ENCODE results near the gene ANKK1.

The ANKK1 gene

DNA sequence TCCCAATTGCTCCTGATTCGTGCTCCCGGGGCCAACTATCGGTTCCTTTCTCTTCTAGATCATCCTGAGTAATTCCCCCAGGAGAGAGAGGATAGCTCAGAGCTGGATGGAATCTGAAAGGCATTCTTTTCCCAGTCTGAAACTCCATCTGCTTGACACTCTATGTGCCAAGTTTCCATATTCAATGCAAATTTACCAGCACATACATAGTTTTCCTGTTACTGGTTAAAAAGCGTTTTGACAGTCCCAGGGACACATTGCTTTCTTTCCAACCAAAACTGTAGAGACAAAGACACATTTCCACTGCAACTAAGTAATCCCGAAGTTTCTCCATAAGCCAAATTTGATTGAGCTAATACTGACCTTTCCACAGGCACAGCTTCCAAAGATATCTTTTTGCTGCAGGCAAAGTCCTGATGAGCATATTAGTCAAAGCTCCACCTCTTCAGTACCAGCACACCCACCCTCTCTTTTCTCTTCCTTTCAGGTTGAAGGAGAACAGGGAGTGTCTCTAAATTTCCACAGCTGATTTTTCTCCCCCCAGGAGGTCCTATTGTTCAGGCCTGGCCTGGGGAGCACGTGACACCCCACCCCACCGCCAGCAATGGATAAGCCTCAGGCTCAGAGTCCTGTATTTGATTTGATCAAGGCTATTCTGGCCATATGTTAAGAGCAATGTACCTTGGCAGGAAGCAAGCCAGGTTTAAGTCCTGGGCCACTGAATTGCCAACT is 9.7 kb upstream of the ANKK1 start:
- DNase-seq = peak; percentile 24

GRCh38 chr11:113378692-113379091 is 8.9 kb upstream of the ANKK1 start:
- no peak for DNase-seq

DNA sequence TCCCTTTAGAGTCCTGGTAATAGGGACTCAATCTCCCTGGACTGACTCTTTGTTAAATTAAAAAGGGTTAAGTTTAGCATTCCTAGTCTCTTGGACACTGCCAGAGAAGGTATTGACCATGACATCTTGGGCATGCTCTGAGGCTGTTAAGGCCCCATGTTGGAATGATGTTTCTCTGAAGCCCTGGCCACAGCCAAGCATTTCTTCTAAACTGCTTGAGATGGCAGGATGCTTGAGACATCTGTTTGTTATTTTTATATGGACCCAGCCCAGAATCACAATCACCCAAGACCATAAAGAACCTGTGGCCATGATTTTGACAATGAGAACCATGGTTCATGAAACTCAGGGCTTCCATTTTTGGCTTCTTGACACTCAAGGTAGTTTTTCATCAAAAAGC is 5.5 kb upstream of the ANKK1 start:
- DNase-seq = no peak

- no peak for DNase-seq
Measured at GRCh38 chr11:113384551-113384950, 3.0 kb upstream of the ANKK1 start.

GRCh38 chr11:113385749-113386148 is 1.8 kb upstream of the ANKK1 start:
- no peak for DNase-seq

DNA sequence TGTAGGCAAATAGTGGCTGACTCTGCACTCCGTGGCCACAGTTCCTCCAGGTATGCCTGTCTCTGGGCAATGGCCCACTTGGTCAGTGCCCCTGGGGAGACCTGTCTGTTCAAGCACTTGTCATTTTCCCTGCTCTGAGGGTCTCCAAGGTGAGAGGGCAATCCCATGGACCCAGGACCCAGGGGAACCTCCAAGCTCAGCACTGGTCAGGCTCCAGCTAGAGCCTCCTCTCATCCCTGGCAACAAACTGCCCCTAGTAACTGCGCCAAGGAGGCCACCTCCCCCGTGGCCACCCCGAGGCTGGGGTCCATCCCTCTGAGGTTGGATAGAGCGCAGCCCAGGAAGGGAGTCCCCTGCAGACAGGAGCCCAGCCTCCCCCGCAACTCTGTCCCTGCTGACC is 713 bp upstream of the ANKK1 start:
- no peak for DNase-seq

GRCh38 chr11:113389272-113389671 is 1.7 kb downstream of the ANKK1 start:
- DNase-seq = no peak

DNA sequence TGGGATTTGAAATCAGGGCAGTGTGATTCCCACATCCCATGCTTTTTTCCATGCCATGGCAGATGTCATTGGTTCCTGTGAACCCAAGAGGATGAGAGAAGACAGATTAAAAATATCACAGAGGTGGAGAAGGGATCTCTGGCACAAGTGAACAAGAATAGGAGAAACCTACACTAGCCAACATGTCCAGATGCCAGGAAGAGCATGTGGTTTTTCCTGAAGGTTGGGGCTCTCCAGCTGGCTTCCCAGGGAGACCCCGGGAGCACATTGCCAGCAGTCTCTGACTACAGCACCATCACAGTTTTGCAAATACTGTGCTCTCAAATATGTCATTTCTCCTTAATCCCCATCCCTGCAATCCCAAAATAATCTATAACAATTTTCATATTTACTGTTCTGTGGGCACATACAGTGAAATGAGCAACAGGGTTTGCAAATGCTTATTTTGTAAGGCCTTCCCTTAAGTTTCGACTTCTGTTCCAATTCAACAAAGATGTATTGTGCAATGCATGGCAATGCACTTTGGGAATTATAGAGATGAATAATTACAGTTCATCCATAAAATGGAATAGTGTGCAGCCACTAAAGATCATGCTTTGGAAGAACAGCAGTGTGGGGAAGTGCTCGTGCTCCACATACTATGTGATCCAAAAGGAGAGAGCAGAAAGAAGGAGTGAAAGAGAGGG is 4.8 kb downstream of the ANKK1 start:
- DNase-seq = no peak

GRCh38 chr11:113393501-113393985 is 6.0 kb downstream of the ANKK1 start:
- no peak for DNase-seq

DNA sequence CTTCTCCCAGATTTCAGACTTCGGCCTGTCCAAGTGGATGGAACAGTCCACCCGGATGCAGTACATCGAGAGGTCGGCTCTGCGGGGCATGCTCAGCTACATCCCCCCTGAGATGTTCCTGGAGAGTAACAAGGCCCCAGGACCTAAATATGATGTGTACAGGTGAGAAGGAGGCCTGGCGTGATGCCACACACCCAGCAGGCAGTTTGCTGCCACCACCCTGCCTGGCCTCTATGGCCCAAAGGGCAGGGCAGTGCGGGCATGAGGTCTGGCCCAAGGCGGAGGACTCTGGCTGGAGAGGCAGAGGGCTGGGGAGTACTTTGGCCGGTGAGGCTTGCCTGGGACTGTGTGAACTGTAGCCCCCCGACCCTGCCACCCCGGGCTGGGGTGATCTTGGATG is 7.3 kb downstream of the ANKK1 start:
- no peak for DNase-seq

- DNase-seq = no peak
Measured at GRCh38 chr11:113395782-113396336, 8.3 kb downstream of the ANKK1 start.

DNA sequence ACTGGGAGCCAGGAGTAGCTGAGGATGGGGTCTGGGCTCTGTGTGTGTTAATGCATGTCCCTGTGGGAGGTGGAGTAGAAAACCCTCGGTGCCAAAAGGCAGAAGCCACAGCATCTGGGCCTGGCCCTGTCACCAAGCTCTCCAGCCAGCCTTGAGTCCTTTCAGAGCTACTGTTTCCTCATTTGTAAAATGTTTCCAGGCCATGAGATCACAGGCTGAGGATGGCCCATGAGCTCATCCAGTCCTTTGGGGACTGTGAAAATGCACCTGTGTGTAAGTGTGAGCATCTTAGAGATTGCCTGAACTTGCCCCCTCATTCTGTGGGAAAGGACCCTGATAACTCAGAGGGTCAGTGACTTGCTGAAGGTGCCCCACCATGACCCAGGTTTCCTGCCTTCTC is 9.1 kb downstream of the ANKK1 start:
- DNase-seq = no peak

DNA sequence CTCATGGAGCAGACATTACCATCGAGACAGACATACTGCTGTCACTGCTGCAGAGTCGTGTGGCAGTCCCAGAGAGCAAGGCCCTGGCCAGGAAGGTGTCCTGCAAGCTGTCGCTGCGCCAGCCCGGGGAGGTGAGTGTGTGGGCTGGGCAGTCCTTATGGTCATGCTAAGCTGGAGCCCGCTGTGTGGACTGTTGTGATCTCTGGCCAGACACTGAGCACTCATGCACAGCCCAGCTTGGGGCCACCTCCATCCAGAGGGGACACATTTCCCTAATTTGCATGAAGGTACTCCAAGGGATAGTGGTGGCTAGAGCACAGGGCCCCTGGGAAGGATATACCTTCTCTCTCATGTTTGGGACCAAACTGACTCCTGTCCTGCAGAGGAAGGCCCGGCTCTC is 9.6 kb downstream of the ANKK1 start:
- no peak for DNase-seq

DNA sequence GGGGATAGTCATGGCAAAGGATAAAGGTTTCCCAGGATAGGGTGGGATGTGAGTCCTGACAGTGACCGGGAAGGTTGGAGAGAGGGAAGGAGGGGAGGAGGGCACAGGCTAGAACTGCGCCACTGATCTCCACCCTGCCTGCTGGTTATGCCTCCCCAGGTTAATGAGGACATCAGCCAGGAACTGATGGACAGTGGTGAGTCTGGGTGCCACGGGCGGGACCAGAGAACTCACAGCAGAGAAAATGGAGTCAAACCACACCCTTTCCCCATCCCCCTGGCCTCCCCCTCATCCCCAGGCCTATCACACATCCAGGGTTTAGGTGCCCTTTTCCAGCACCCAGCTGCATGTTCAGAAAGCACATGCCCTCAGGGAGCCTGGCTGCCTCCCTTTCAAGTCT is 10.2 kb downstream of the ANKK1 start:
- no peak for DNase-seq

DNA sequence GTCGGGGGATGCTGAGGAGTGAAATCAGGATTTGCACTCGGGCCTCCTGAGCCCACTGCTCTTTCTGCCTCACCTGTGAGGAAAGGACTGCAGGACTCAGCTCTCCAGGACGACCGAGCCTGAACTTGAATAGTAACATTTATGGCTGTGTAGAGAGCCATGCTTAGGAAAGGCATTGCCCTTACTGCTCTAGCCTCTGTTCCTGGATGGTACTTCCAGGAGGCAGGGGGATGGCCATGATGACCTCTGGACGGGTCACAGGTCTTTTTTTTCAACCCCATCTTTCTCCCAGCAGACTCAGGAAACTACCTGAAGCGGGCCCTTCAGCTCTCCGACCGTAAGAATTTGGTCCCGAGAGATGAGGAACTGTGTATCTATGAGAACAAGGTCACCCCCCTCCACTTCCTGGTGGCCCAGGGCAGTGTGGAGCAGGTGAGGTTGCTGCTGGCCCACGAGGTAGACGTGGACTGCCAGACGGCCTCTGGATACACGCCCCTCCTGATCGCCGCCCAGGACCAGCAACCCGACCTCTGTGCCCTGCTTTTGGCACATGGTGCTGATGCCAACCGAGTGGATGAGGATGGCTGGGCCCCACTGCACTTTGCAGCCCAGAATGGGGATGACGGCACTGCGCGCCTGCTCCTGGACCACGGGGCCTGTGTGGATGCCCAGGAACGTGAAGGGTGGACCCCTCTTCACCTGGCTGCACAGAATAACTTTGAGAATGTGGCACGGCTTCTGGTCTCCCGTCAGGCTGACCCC is 11.3 kb downstream of the ANKK1 start:
- DNase-seq = no peak

DNA sequence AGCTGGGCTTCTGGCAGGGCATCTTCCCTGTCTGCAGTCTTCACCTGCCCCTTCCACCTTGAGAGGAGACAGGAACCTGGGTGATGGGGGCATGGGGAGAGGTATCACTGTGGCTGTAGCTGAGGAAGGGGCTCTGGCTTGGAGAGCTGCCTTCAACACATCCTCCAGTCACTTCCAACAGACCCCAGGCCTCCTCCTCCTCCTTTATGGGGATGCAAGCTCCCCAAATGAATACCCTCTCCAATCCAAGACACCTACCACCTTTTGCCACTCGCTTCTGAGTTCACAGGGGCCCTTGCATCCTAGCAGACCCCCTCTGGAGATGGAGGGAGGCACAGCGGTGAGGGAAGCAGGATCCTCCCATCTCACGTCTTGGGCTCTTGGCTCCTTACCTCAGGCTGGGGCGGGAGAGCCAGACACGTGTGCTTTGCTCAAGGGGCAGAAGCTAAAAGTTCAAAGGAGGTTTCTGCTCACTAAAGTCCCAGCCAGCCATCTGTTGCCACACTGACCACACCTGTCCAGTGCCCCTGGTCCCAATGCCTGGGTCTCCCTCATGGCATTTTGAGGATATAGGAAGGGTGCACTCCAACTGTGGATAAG is 13.2 kb downstream of the ANKK1 start:
- no peak for DNase-seq

DNA sequence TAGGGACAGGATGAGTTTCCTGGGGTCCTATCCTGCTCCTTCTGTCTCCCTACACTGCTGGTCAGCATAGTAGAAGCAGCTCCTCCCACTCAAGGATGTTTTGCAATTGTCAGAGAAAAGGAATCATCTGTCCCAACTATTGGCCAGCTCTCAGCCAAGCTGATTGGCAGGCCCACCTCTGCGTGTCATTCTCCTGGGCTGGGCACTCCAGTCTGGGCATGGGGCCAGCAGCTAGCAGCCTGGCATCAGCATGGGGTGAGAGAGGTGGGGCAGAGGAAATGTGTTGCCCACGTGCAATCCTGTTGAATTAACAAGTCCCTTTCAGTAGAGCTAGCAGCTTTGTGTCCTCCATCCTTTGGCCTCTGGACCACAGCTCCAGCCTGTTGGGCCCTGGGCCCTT is 14.1 kb downstream of the ANKK1 start:
- DNase-seq = peak; percentile 67

- no peak for DNase-seq
Measured at GRCh38 chr11:113404859-113405430, 17.4 kb downstream of the ANKK1 start.

DNA sequence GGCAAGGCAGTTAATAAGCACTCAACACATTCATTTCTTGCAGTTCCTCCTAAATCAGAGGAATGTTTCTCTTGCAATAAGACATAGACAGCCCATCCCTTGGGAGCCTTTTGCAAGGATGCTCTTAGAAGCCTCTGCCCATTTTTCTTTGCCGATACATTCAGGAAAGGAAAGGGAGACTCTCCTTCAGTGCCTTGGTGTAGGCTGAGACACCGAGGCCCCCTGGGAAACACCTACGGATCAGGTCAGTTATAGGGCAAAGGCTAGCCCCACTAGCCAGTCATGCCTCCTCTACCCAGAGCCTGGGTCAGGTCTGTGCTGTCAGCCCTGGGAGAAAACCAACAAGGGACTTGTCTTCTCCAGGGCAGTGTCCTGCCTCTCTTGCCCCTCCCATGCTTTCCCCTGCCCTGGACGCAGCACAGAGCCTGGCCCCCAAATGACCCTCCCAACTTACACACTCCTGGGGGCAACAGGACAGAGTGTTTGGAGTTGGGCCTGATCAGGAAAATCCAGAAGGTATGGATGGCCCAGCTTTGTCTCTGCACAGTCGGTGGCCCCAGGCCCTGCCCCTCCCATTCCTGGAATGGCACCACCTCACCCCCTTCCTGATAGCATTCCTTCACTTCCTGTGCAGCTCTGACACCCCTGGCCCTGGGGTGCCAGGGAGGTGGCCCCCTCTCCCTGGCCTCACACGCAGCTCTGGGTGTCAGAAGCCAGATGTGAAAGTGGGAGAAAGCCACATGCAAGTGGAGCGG is 18.3 kb downstream of the ANKK1 start:
- DNase-seq = no peak

- no peak for DNase-seq
Measured at GRCh38 chr11:113407163-113407562, 19.6 kb downstream of the ANKK1 start.

DNA sequence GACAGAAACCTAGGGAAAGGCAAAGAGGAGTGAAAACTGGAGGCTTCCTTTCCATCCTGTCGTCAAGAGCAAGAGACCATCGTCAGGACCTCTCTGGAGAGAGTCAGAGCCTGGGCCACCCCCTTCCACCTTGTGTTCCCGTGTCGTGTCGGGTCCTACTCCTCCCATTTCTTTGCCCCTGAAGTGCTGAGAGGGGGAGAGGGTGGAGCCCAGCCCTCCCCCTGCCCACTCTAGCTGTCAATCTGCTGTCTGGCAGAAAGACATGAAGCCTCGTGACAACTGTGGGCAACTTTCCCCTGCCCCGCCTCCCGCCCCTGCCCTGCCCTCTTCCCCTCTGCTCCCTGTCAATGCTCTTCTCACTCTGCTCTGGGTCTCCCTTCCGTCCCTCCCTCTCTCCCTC is 20.6 kb downstream of the ANKK1 start:
- no peak for DNase-seq

GRCh38 chr11:113408887-113409286 is 21.3 kb downstream of the ANKK1 start:
- DNase-seq = no peak

Measured in NCI-H1417 treated with DMSO at 0.1 percent for 48 hours (cell line).